A549 (cell line): Measurements from ENCODE around the gene RAB37. TPM values are rescaled to one million over a fixed set of nuclear protein-coding genes. Genes with fewer than 3 reads are reported as not detected.
A peak's percentile ranks its signal among the peaks of the same experiment; 100 is the strongest.

ENCODE experiments used
- ATAC-seq, 2 experiments: fragments of 200-7000 bp in 1 of 2; fragments of >200 bp in 1 of 2; cut with Nextera tagmentation in 1 of 2; cut with Tn5 transposase in 1 of 2; 3 replicates each; pipeline versions ENCODE4 v1.8.0 to v1.9.1; 2018 to 2020; ENCODE audit warnings: mild to moderate bottlenecking in 1 of 2, moderate library complexity in 1 of 2
- CTCF ChIA-PET: fragments of 300-600 bp; sonication (Branson Sonifier 250); formaldehyde crosslinking; extraction: SDS; loops from one replicate; lab custom pipeline; 2021; ENCODE audit warnings: antibody characterized with exemption, inconsistent platforms; lab: Yijun Ruan, JAX
- POLR2A ChIA-PET: fragments of 350-600 bp; formaldehyde crosslinking; extraction: SDS; loops from one replicate; lab custom pipeline; 2021; ENCODE audit warnings: antibody characterized with exemption, inconsistent platforms; lab: Yijun Ruan, JAX
- DNase-seq, 2 experiments: peaks; one replicate each; pipeline versions ENCODE4 v3.0.0 to v3.0.0-alpha.2; 2011 to 2016; ENCODE audit warnings: low read depth in 1 of 2, low spot score in 1 of 2
- FAIRE-seq: peaks from 2 replicates; lab custom pipeline; 2011; peaks lifted over from hg19 to GRCh38; lab: Jason Lieb, UNC
- H3K27ac ChIP-seq, 2 experiments: fragments of >200 bp; sonication (Bioruptor Twin); formaldehyde crosslinking; 3 replicates each; pipeline ENCODE4 v1.5.1; 2016 to 2017
- H3K4me1 ChIP-seq: fragments of >200 bp; sonication (Bioruptor Twin); formaldehyde crosslinking; 3 replicates; pipeline ENCODE4 v1.6.1; 2016
- H3K4me2 ChIP-seq: fragments of >200 bp; sonication (Bioruptor Twin); formaldehyde crosslinking; 3 replicates; pipeline ENCODE4 v1.6.1; 2016
- H3K4me3 ChIP-seq: fragments of >200 bp; sonication (Bioruptor Twin); formaldehyde crosslinking; 3 replicates; pipeline ENCODE4 v1.5.1; 2016
- H3K9me3 ChIP-seq: fragments of >200 bp; sonication (Bioruptor Twin); formaldehyde crosslinking; 3 replicates; pipeline ENCODE4 v1.6.1; 2016
- BHLHE40 ChIP-seq: IDR thresholded peaks from 2 replicates; pipeline ENCODE4 v1.6.1; 2012; ENCODE audit warnings: low read depth, low read length, inconsistent platforms
- CBX2 ChIP-seq: fragments of 200-600 bp; sonication (generic); IDR thresholded peaks from 2 replicates; pipeline ENCODE4 v1.6.1; 2016; ENCODE audit warnings: low read depth, mild to moderate bottlenecking, borderline replicate concordance
- CBX8 ChIP-seq: fragments of 200-600 bp; sonication (generic); IDR thresholded peaks from 2 replicates; pipeline ENCODE4 v1.6.1; 2016
- CHD2 ChIP-seq: fragments of 150-350 bp; IDR thresholded peaks from 2 replicates; pipeline ENCODE4 v1.6.1; 2014; ENCODE audit warnings: low read length; ENCODE audit not compliant: partially characterized antibody
- EHMT2 ChIP-seq: fragments of 200-600 bp; sonication (generic); IDR thresholded peaks from 2 replicates; pipeline ENCODE4 v1.6.1; 2016; ENCODE audit warnings: antibody characterized with exemption, low read depth, mild to moderate bottlenecking, moderate library complexity
- ESRRA ChIP-seq: fragments of 150-350 bp; IDR thresholded peaks from 2 replicates; pipeline ENCODE4 v1.6.1; 2014; ENCODE audit warnings: mild to moderate bottlenecking, low read length, borderline replicate concordance
- FOSL2 ChIP-seq, 2 experiments: fragments of 450-650 bp in 1 of 2; fragments of >200 bp in 1 of 2; sonication (Bioruptor Twin) in 1 of 2; formaldehyde crosslinking; IDR thresholded peaks; 2 replicates each; pipeline versions ENCODE4 v1.5.0 to v1.6.1; 2016 to 2020; ENCODE audit warnings: mild to moderate bottlenecking in 1 of 2, moderate library complexity in 1 of 2
- MAZ ChIP-seq: fragments of 150-350 bp; IDR thresholded peaks from 2 replicates; pipeline ENCODE4 v1.6.1; 2014; ENCODE audit warnings: antibody characterized with exemption, low read depth, low read length, borderline replicate concordance
- MYC ChIP-seq: IDR thresholded peaks from 2 replicates; pipeline ENCODE4 v1.6.1; 2012; ENCODE audit warnings: mild to moderate bottlenecking, inconsistent platforms, low read length, improper control_type of control experiment, borderline replicate concordance
- PHF8 ChIP-seq: fragments of 200-600 bp; sonication (generic); IDR thresholded peaks from 2 replicates; pipeline ENCODE4 v1.6.1; 2016; ENCODE audit warnings: low read depth, mild to moderate bottlenecking, antibody characterized with exemption, moderate library complexity, borderline replicate concordance
- POLR2A ChIP-seq: IDR thresholded peaks from 2 replicates; pipeline ENCODE4 v1.6.1; 2012; ENCODE audit warnings: mild to moderate bottlenecking, low read length
- RAD21 ChIP-seq, 2 experiments: fragments of >200 bp in 1 of 2; sonication (Bioruptor Twin) in 1 of 2; formaldehyde crosslinking in 1 of 2; IDR thresholded peaks in 1 of 2; conservative IDR thresholded peaks in 1 of 2; 2 replicates in 1 of 2; 3 replicates in 1 of 2; pipeline ENCODE4 v1.6.1; 2012 to 2018; ENCODE audit warnings: inconsistent platforms in 1 of 2
- RCOR1 ChIP-seq: fragments of 150-350 bp; IDR thresholded peaks from 2 replicates; pipeline ENCODE4 v1.6.1; 2014; ENCODE audit warnings: antibody characterized with exemption, low read length, low read depth
- RFX5 ChIP-seq: fragments of 450-650 bp; IDR thresholded peaks from 2 replicates; pipeline ENCODE4 v1.7.1; 2014; ENCODE audit warnings: antibody characterized with exemption, mild to moderate bottlenecking, moderate library complexity
- SMC3 ChIP-seq: fragments of >200 bp; sonication (Bioruptor Twin); formaldehyde crosslinking; IDR thresholded peaks from 3 replicates; pipeline ENCODE4 v1.6.1; 2018; ENCODE audit warnings: inconsistent platforms
- ZFP36 ChIP-seq: fragments of 450-650 bp; IDR thresholded peaks from 2 replicates; pipeline ENCODE4 v1.6.1; 2014; ENCODE audit warnings: borderline replicate concordance; ENCODE audit not compliant: partially characterized antibody
- ZNF302 ChIP-seq: fragments of 250-450 bp; sonication (Bioruptor Pico); IDR thresholded peaks from 2 replicates; pipeline ENCODE4 v1.9.0; 2021; ENCODE audit warnings: inconsistent platforms, mild to moderate bottlenecking, moderate library complexity
- WGBS: methylation state at CpG from one replicate; pipeline ENCODE4 v1.1.6; 2017; ENCODE audit errors: missing lambda C conversion rate; 5-methylcytosine and 5-hydroxymethylcytosine counted together
- polyA plus RNA-seq, 4 experiments: library from polyadenylated mRNA; depleted of rRNA in 3 of 4; stranded (reverse); fragments of >200 nt; fragmentation: RNase III in 1 of 4; extraction: RNeasy Plus Mini Kit Qiagen cat#74134 plus additional on column Dnase treatment in 1 of 4; gene quantifications; 2 replicates in 3 of 4; 3 replicates in 1 of 4; pipeline ENCODE4 v1.2.3, GENCODE V29; 2011 to 2017
- TF ChIP-seq, protein P1 (sequence below): fragments of 450-650 bp; IDR thresholded peaks from 2 replicates; pipeline ENCODE4 v1.6.1; 2014; ENCODE audit warnings: antibody characterized with exemption
- TF ChIP-seq, protein P2 (sequence below): IDR thresholded peaks from 2 replicates; pipeline ENCODE4 v1.6.1; 2012; ENCODE audit warnings: low read depth, borderline replicate concordance
- TF ChIP-seq, protein P3 (sequence below): IDR thresholded peaks from 2 replicates; pipeline ENCODE4 v1.6.1; 2012
- TF ChIP-seq, protein P4 (sequence below): fragments of >200 bp; sonication (Bioruptor Twin); formaldehyde crosslinking; IDR thresholded peaks from 3 replicates; pipeline ENCODE4 v1.5.1; 2016

RAB37 gene
- polyA plus RNA-seq, 2 of the 4 experiments (the other 2 are of a cell fraction), result 2.4 to 15.8 TPM

DNA sequence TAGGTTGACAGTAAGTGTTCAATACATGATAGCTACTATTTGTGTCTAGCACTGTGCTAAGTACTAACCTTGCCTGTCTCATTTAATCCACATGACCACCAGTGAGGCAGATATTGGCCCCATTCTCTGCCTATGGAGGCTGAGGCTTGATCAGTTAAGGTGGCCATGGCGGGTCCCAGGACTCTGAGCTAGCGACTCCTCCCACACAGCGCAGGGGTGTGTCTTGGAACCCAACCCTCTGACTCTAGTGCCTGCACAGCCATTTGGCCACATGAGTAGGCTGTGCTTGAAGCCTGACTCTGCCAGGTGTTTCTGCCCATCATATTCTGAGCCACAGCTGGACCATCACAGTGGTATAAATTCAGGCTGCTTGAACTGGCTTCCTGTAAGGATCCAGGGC is 17.8 kb downstream of the RAB37 start:
- ChIA-PET CTCF (interaction anchor here (0.7 to 34.9 kb wide), 9 partner anchors 0 to 111 kb away, joined by 3 to 705 read pairs (median 10); partner anchors contain the start of genes NAT9 and NHERF1), POLR2A (no interaction called here)
- Histone ChIP-seq H3K27ac (no peak overlapping the region), H3K9me3 (no peaks in the 10 kb centered on the region), H3K4me3 (no peak overlapping the region), H3K4me2 (no peak overlapping the region)
- 100% methylated on average over 3 of the region's 3 CpGs for WGBS
- DNase-seq (no peak), ATAC-seq (no peak), FAIRE-seq (no peak)
- no peak for TF ChIP-seq EHMT2
- no peak for TF ChIP-seq BHLHE40
- no peak for TF ChIP-seq MYC
- TF ChIP-seq POLR2A, result no peak
- no peak for TF ChIP-seq FOSL2 (IDR thresholded peaks at IDR 0.05)
- TF ChIP-seq FOSL2 (CRISPR knock-in tag; IDR thresholded peaks at IDR 0.05), result no peak
- TF ChIP-seq, all 56 proteins: peak for 0
- H3K4me1 ChIP-seq, result peaks cover 50% of the 10 kb centered on the region

DNA sequence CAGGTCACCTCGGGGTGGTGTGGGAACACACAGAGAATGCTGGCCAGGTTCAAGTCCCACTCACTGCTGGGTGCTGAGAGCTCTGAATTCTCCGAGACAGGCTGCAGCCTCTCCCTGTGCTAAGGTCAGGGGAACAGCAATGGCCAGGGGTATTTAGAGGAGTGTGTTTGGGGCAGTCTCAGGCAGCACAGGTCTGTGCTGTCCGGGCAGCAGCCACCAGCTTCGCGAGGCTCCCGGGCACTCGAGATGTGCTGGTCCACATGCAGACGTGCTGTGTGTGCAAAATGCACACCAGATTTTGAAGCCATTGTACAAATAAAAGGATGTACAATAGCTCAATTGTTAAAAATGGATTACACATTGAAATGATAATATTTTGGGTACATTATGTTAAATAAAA is 18.5 kb downstream of the RAB37 start:
- FAIRE-seq, result no peak

DNA sequence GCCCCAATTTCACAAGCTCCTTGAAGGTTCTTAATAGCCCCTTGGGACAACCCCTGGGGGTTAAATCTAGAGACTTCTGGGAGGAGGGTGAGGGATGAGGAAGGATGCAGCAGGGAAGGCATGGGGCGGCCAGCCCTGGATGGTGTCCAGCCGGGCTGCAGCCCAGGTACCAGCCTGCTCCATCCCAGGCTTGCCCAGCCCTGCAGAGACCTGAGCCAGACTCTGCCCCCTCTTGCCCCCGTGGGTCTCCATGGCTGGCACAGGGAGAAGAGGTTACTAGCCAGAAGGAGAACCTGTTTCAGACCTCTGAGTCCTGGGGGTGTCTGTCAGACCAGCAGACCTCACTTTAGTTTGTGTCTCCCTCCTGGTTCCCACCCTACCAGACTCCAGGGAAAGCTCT is 19.8 kb downstream of the RAB37 start:
- Histone ChIP-seq H3K4me2 (no peak overlapping the region), H3K27ac (peak overlapping the region in 1 of 2 experiments; percentile 79; a peak in 1 of 6 replicates), H3K9me3 (no peaks in the 10 kb centered on the region), H3K4me1 (peaks cover 55% of the 10 kb centered on the region), H3K4me3 (no peak overlapping the region)
- DNase-seq (no peak), ATAC-seq (no peak), FAIRE-seq (no peak)
- TF ChIP-seq, protein P1, sequence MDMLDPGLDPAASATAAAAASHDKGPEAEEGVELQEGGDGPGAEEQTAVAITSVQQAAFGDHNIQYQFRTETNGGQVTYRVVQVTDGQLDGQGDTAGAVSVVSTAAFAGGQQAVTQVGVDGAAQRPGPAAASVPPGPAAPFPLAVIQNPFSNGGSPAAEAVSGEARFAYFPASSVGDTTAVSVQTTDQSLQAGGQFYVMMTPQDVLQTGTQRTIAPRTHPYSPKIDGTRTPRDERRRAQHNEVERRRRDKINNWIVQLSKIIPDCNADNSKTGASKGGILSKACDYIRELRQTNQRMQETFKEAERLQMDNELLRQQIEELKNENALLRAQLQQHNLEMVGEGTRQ, result no peak
- no peak for TF ChIP-seq SMC3
- TF ChIP-seq PHF8, result no peak
- TF ChIP-seq CHD2, result no peak
- TF ChIP-seq RAD21 (conservative IDR thresholded peaks at IDR 0.05 in 1 of 2, IDR thresholded peaks at IDR 0.05 in 1 of 2), result no peak
- no peak for TF ChIP-seq ZFP36
- TF ChIP-seq RFX5, result no peak
- TF ChIP-seq ESRRA, result no peak
- TF ChIP-seq, protein P2, sequence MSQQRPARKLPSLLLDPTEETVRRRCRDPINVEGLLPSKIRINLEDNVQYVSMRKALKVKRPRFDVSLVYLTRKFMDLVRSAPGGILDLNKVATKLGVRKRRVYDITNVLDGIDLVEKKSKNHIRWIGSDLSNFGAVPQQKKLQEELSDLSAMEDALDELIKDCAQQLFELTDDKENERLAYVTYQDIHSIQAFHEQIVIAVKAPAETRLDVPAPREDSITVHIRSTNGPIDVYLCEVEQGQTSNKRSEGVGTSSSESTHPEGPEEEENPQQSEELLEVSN, result no peak
- TF ChIP-seq MYC, result no peak
- TF ChIP-seq, protein P3, sequence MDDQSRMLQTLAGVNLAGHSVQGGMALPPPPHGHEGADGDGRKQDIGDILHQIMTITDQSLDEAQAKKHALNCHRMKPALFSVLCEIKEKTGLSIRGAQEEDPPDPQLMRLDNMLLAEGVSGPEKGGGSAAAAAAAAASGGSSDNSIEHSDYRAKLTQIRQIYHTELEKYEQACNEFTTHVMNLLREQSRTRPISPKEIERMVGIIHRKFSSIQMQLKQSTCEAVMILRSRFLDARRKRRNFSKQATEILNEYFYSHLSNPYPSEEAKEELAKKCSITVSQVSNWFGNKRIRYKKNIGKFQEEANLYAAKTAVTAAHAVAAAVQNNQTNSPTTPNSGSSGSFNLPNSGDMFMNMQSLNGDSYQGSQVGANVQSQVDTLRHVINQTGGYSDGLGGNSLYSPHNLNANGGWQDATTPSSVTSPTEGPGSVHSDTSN, result no peak
- no peak for TF ChIP-seq MAZ
- no peak for TF ChIP-seq ZNF302 (CRISPR knock-in tag)
- TF ChIP-seq, protein P4, sequence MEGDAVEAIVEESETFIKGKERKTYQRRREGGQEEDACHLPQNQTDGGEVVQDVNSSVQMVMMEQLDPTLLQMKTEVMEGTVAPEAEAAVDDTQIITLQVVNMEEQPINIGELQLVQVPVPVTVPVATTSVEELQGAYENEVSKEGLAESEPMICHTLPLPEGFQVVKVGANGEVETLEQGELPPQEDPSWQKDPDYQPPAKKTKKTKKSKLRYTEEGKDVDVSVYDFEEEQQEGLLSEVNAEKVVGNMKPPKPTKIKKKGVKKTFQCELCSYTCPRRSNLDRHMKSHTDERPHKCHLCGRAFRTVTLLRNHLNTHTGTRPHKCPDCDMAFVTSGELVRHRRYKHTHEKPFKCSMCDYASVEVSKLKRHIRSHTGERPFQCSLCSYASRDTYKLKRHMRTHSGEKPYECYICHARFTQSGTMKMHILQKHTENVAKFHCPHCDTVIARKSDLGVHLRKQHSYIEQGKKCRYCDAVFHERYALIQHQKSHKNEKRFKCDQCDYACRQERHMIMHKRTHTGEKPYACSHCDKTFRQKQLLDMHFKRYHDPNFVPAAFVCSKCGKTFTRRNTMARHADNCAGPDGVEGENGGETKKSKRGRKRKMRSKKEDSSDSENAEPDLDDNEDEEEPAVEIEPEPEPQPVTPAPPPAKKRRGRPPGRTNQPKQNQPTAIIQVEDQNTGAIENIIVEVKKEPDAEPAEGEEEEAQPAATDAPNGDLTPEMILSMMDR, result no peak
- no peak for TF ChIP-seq CBX2
- no peak for TF ChIP-seq CBX8
- no peak for TF ChIP-seq RCOR1
- WGBS, result no CpG with 5 or more reads among the region's 3 CpGs
- CTCF ChIA-PET, result interaction anchor here (1.3 to 34.9 kb wide), 7 partner anchors 2 to 109 kb away, joined by 4 to 705 read pairs (median 16); partner anchors contain the start of genes NAT9, NHERF1 and RAB37
- POLR2A ChIA-PET, result no interaction called here

More for the DNA sequence above, 18.5 kb downstream of the RAB37 start:
- TF ChIP-seq, protein P3, result no peak
- peaks cover 50% of the 10 kb centered on the region for H3K4me1 ChIP-seq
- no peak overlapping the region for H3K4me3 ChIP-seq
- ChIA-PET POLR2A (no interaction called here), CTCF (interaction anchor here (0.7 to 34.9 kb wide), 9 partner anchors 1 to 110 kb away, joined by 3 to 705 read pairs (median 10); partner anchors contain the start of genes NAT9, NHERF1 and RAB37)
- ATAC-seq (no peak), DNase-seq (no peak)
- H3K27ac ChIP-seq, result no peak overlapping the region
- H3K9me3 ChIP-seq, result no peaks in the 10 kb centered on the region
- 90% methylated on average over 8 of the region's 8 CpGs for WGBS
- no peak overlapping the region for H3K4me2 ChIP-seq
